GM19467 (cell line): ENCODE measurements around the gene NECAB3.
A peak's percentile ranks its signal among the peaks of the same experiment; 100 is the strongest.

ENCODE experiments used
- ATAC-seq: cut with Tn5 transposase; IDR thresholded peaks from one replicate; pipeline ENCODE4 v1.9.1; 2021; ENCODE audit warnings: mild to moderate bottlenecking, moderate library complexity; ENCODE audit not compliant: unreplicated experiment

The NECAB3 gene

DNA sequence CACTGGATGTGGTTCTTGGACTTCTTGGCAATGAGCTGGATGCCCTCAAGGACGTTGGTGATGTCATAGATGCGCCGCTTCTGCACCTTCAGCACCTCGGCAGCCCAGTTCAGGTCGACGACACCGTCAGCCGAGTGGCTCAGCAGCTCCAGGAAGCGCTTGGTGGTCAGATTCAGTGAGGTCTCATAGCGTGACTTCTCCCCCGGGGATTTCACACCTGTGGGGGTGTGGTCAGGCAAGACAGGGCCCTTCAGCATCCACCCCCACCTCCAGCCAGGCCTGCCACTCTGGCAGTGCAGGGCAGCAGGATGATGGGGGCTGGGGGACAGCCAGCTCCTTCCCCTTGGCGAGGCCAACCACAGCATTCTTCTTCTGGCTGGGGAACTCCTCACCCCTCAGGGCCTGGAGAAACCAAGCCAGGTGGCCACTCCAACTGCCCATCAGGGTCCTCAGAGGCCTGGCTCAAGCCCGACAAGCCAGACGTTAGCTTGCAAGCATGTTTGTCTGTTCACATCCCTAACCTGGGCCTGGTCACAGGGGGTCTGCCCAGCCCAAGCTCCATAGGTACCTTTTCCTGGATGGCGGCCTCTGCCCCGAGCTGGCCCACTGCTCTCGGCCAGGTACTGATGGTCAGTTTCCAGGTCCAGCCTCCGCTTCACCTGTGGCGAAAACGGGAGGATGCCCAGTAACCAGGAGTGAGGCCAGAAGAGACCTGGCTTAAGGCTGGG lies 5.7 kb upstream of the NECAB3 start:
- ATAC-seq: peak; percentile 57

DNA sequence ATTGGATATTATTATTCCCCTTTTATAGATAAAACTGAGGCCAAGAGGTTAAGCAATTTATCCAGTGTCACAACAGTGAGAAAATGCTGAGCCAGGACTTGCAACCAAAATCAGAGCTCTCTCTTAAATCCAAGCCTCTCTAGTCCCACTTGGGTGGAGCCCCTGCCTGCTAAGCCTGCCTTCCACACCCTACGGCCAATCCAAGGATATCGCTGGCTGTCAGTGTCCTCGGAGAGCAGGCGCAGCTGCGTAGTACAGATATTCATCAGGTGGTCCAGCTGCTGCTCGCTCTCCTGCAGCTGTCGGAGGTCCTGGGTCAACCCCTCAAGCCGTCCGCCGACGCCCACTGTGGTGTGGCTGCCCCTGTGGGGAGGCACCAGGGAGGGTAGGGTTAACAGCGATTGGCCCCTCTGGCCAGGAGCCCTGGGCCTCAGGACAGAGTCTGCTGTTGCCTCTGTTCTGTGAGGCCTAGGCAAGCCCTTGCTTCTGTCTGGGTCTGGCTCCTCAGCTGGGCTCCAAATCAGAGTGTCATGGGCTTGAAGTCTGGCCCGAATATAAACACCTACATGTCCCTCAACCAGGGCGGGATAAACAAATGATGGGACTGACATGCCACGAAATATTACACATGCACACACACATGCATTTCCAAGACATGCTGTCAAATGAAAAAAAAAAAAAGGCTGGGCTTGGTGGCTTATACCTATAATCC lies 3.9 kb upstream of the NECAB3 start:
- ATAC-seq: no peak

DNA sequence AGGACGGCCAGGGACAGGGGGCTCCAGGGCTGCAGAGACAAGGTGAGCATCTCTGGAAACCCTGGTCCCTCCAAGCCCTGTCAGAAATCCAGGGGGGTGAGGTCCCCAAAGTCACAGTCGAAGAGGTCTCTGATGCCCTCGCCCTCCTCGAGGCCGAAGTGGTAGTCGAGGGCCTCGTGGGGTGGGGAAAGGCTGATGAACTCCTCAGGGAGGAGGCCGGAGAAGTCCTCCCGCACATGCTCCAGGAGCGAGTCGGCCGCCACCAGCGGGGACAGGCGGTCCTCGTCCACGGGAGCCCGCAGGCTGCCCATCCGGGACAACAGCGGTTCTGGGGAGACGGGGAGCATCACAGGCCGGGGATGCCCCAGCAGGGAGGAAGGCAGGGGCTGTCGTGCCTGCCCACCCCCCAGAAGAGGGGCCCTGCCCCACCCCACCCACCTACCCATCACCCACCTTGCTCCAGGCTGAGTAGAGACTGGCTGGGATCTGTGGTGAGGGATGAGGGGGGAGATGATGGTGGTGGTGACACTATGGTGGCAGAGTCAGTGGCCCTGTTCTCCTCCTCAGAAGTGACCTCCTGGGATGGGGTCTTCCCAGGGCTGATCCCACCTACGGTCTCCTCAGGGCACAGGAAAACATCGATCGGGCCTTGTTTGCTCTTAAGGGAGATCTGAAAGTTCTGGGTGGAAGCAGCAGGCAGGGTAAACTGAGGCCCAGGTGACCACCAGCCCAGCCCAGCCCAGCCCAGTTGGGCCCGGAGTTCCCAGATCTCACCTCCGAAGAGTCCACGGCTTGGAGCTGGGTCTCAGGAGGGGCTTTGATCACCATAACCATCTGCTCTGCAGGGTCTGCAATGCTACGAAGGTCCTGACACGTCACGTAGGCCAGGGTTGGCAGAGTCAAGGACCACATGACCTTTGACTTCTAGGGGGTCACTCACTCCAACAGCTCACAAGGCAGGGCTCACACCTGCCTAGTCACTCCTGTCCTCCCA lies 2.7 kb upstream of the NECAB3 start:
- ATAC-seq: no peak

DNA sequence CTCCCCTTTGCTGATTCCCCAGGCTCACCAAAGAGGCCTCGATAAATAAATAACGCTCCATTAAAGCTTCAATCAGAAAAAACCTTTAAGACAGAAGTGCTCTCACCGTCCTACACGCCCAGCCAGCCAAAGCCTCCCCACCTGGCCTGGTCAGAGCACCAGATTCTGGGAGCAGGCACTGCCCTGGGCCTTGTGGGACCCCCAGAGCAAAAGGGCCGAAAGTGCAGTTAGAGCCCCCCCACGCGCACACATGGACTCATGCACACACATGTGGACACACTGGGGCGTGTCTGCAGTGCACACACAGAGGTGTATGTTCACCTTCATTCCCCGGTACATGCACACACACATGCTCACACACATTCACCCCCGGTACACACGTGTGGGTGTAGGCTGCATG lies 1.9 kb upstream of the NECAB3 start:
- ATAC-seq: no peak

DNA sequence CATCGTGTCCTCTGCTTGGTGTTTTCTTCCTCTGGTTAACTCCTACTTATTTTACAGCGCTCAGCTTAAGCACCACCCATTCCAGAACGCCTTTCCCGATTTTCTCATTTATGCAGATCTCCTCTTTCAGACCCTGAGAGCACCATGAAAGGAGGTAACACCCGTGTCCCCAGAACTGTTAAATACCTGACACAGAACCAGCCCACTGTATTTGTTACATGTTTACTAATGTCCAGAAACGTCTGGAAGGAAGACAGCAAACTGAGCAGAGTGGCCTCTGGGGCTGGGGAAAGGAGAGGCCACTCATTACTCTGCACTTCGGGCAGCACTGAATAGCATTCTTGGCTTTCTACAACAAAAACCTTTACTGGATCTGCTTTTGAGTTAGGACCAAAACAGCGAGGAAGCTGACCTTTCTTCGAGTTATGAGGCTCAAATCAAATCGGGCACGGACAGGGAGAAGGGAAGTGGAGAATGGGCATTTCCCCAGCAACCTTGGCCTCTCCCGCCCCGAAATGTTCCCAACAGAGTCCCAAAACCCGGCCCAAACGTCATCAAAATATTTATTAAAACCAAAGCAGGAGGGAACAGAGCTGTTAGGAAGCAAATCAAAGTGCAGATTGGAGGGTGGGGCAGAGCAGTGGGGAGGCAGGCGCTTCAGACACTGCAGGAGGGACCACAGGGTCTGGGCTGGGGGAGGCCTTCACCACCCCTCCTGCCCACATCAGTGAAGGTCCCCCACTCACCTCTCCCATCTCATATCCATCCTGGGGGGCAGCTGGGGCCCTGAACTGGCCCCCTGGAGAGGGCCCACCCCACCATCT lies 1.1 kb upstream of the NECAB3 start:
- ATAC-seq: no peak

DNA sequence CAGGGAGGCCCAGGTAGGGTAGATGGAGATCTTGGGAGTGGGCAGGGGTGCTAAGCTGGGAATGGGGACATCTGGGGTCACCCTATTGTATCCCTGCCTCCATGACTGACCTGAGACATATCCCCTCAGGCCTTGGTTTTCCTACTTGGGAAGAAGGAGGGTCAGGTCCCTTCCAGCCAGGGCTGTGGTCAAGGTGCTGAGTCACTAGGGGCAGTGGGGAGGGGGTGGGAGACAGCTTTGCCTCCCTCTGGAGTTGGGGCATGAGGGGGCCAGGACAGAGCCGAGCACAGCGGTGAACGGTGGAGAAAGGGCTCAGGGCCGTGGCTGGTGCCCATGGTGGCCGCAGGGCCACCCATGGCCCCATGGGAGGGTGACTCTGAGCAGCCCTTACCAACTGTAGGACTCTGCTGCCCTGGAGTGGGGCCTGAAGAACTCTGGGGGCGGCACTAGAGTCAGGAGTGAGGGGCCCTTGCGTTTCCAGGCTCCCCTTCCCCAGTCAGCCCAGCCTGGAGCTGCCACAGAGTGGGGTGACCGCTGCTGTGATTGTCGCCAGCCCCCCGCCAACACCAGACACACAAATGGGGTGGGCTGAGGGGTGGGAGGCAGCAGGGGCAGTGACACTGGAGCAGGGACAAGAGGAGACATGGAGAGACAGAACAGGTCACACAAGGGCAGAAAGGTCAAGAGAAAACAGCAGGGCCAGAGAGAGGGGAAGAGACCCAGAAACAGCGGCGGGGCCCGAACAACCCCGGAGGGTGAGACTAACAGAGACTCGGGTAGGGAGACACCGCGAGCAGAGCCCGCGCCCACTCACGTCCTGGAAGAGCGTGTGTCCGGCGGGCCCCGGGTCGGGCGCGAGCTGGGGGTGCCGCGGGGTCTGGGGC lies 576 bp downstream of the NECAB3 start:
- ATAC-seq: no peak

DNA sequence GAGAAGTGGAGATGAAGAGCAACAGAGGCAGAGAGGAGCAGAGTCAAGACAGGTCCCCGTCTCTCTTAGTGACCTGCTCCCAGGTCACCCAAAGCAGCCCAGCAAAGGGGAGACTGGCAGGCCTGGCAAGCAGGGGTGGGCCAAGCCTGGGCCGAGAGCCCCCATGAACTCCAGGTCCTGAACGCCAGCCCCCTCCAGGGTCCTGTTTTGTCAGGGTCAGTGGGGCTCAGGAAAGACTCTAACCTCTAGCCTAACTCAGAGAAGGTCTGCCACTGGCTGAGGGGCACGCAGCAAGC lies 1.2 kb downstream of the NECAB3 start:
- no peak for ATAC-seq

DNA sequence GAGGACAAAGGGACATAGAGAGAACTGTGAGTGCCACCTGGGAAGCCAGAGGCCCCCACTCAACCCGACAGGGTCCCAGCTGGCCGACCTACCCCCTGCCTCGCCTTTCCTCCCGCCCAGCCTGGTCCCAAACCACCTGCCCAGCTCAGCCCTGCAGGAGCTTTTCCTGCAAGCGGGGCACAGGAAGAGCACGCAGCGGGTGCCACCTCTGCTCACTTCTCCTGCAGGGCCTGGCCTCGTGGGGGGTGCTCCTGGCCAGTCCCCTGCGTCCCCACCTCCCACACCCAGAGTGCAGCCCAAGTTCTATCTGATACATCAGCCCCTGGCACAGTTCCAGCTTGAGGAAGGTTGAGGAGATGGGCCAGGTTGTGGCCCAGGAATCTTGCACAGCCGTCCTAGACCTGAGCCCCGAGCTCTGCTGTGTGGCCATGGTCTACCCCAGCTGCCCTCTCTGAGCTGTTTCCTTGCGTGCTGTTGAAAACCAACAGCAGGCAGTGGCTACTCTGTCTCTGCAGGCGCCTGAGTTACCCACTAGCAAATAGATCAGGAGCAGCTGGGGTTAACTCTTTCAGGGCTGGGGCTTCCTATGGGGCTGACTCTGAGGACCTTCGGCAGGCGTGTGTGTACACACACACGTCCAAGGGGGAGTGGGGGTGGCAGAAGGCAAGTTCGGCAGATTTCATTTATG lies 1.7 kb downstream of the NECAB3 start:
- ATAC-seq: no peak

DNA sequence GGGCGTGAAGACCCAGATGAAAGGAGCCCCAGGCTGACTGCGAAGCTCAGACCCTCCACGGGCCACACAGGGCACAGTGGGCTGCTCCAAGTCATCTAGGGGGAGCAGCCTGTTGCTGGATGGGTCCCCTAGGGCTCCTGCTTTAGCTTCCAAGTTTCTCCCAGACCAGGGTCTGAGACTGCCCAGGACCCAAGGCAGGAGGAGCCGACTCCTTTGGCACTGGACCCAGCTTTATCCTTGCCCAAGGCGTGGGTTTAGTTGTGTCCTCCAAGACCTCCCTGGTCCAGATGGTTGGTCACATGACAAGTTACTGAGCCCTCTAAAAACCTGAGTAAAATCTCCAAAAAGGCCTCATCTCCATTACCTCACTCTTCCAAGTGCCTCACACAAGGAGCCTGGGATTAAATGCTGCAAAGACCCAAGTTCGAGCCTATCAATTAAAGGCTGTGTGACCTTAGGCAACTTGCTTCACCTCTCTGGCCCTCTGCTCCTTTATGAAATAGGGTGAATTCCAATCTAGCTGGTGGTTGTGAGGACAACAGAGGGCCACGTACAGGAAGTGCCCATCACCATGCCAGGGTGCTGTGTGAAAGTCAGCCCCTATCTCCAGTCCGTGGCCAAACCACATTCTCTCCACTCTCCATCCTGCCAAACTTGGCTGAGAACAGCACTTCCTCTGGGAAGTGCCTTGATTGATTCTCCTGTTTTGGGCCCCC lies 2.5 kb downstream of the NECAB3 start:
- no peak for ATAC-seq

DNA sequence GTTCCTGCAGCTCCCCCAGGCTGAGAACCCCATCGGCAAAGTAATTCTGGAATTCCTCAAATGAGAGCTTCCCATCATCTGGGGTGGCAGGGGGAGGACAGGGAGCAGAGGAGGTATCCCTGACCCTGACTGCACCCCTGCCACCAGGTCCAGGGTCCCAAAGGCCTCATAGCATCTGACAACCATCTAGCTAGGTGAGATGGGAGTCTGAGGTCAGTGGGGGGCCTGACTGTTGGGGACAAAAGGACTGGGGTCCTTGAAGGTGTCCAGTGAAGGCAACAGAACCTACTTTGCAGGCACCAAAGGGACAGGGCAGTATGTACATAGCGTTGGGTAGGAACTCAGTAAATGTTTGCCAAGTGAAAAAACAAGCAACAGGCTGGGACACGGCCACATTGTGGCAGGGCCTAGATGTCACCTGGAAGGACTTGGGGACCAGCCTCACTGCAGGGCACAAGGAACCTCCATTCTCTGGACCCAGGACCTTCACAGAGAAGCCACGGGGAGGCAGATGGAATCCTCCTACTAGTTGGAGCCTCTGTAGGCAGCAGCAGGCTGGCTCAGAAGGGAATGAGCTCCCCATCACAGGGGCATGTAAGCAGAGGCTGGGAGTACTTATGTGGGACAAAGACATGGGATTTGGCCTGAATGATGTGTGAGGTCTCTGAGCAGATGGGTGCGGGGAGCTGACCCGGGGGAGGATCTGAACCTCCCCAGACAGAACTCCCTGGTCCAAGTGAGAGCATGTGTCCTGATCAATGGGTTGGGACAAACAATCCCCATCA lies 3.3 kb downstream of the NECAB3 start:
- no peak for ATAC-seq

DNA sequence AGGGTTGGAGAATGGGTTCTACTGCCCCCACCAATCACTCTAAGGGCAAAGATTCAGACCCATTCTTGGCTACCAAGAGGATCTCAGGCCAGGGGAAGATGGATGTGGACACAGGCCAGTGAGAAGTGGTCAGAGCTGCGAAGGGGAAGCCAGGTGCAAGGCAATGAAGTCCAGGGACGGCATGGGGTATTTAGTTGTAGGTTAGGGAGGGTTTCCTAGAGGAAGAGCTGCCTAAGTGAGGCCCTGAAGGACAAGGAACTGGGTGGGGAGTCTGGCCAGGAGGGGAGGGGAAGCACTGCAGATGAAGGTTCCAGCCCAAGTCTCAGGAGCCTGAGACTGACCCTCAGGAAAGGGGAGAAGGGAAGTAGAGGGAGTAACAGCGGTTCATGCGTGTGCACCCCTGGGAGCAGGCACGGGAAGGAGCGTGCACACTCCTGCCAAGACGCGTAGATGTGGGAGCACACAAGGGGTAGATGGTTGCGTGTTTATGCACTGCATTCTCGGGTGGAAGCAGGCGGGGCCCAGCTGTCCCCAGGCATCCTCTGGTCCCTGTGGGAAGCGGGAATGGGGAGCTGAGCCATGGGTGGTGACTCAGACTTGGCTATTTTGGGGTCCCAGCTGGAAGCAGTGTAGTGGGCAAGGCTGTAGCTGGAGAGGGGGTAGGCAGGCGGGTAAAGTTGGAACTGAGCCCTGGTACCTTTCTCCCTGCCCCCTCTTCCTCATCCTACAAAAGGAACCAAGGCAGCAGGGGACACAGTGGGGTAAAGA lies 4.2 kb downstream of the NECAB3 start:
- no peak for ATAC-seq

DNA sequence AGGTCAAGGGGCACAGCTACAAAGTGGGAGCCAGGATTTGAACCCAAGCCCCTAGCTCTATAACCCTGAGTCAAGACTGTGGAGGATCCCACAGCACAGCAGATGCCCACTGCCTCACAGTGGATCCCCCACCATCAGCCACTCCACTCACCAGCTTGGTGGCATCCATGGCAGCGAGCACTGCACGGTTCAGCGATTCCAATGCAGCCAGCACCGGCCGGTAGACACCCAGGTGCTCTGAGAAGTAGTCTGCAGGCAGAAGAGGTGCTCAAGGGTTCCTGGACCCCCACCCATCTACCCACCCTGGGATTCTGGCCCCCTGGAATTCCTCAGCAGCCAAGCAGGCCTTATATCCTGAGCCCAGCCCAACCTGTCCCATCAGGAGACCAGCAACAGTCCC lies 5.0 kb downstream of the NECAB3 start:
- ATAC-seq: no peak

DNA sequence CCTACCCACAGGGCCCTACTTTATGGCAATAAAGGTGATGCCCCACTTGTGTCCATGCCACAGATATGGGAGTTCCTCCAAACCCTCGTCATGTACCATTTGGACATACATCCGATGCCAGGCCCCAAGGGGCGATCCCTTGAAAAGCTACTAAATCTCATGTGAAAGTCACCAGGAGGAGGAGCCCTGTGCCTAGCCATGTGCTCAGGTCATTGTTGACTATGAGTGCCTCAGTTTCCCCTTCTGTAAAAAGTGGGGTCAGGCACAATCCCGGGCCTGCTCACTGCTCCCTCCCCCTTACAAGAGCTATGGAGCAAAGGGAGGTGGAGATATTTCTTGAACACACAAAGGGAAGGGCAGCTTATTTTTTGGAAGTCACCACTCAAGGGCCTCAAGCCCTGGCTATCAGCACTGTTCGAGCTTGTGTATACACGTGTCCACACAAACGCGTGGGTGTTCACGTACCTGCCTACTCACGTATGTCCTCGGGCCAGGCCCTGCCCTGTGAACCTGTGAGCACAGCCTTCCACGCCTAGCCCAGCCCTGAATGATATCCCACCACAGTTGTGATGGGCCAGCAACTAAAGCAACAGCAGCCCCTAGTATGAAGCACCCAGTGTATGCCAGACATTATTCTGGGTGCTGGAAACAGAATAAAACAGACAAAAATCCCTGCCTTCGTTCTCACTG lies 5.6 kb downstream of the NECAB3 start:
- ATAC-seq: no peak

DNA sequence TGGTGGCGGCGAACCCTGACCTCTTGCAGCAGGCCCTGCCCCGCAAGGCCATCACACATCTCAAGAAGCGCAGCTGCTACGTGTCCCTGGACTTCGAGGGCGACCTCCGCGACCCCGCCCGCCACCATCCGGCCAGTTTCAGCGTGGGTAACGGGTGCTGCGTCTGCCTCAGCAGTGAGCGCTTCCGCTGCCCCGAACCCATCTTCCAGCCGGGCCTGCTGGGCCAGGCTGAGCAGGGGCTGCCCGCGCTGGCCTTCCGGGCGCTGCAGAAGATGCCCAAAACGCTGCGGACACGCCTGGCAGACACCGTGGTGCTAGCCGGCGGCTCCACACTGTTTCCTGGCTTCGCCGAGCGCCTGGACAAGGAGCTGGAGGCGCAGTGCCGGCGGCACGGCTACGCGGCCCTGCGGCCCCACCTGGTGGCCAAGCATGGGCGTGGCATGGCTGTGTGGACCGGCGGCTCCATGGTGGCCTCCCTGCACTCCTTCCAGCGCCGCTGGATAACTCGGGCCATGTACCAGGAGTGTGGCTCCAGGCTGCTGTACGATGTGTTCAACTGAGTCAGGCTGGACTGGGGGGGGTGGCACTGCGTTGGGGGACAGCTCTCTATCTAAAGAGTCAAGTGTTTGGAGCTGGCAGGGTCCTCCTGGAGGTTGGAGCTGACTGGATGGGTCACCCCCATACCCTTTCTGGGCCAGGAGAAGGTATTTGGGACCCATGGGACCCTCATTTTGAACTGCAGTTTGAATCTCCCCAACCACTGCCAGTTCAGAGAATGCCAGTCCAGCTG lies 6.4 kb downstream of the NECAB3 start:
- peak; percentile 36 for ATAC-seq

DNA sequence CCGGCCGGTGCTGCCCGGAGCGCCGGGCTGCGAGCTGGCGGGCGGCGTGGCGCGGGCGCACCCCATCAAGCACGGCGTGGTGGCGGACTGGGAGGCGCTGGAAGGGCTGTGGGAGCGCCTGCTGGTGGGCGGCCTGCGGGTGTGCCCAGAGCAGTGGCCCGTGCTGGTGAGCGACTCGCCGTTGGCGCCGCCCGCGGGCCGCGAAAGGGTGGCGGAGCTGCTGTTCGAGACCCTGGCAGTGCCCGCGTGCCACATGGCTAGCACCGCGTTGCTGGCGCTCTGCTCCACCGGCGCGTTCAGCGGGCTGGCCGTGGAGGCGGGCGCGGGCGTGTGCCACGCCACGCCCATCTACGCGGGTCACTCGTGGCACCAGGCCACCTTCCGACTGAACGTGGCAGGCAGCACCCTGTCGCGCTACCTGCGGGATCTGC lies 7.0 kb downstream of the NECAB3 start:
- ATAC-seq: peak; percentile 4
